B cell (primary cell): ENCODE results near the gene RHOBTB1. TPM values are rescaled to one million over a fixed set of nuclear protein-coding genes. Genes with fewer than 3 reads are reported as not detected.

Source experiments
- ATAC-seq: fragments of 200-7000 bp; cut with Tn5 transposase; one replicate; pipeline ENCODE4 v1.10.0; 2021; ENCODE audit warnings: low read depth, mild to moderate bottlenecking, moderate number of reproducible peaks, moderate library complexity
- CTCF ChIA-PET: fragments of 350-600 bp; sonication (Branson Sonifier 250); formaldehyde crosslinking; loops from one replicate; lab custom pipeline; 2021; ENCODE audit warnings: antibody characterized with exemption, inconsistent platforms; lab: Charles Lee
- POLR2A ChIA-PET: fragments of 350-600 bp; sonication (Branson Sonifier 250); formaldehyde crosslinking; loops from one replicate; lab custom pipeline; 2021; ENCODE audit warnings: antibody characterized with exemption; lab: Charles Lee
- DNase-seq: peaks from one replicate; pipeline ENCODE4 v3.0.0; 2013
- H2AFZ ChIP-seq: 2 replicates; pipeline ENCODE4 v1.6.1; 2012; ENCODE audit warnings: mild to moderate bottlenecking, low read depth, low read length; ENCODE audit not compliant: insufficient read depth, poor library complexity, severe bottlenecking
- H3K27ac ChIP-seq, 2 donors: 1 replicate in 1 of 2; 2 replicates in 1 of 2; pipeline ENCODE4 v1.5.1; 2012 to 2013; ENCODE audit warnings: low read length in 2 of 2, mild to moderate bottlenecking in 2 of 2, moderate library complexity in 1 of 2
- H3K27me3 ChIP-seq, 4 experiments: fragments of 200-600 bp in 1 of 4; sonication (generic) in 1 of 4; replicated peaks in 1 of 4; 1 replicate in 2 of 4; 2 replicates in 2 of 4; pipeline versions ENCODE4 v1.6.1 to v1.7.0; 2013 to 2016; ENCODE audit warnings: low read length in 3 of 4, mild to moderate bottlenecking in 2 of 4, mixed read lengths in 1 of 4, moderate library complexity in 1 of 4; ENCODE audit not compliant: insufficient read depth in 4 of 4, control insufficient read depth in 3 of 4; ENCODE audit errors: control extremely low read depth in 1 of 4
- H3K36me3 ChIP-seq, 2 experiments: replicated peaks in 1 of 2; 1 replicate in 1 of 2; 2 replicates in 1 of 2; pipeline versions ENCODE4 v1.6.1 to v1.7.1; 2013; ENCODE audit warnings: low read length in 1 of 2; ENCODE audit not compliant: insufficient read depth in 2 of 2, control insufficient read depth in 1 of 2; ENCODE audit errors: control extremely low read depth in 1 of 2, extremely low read depth in 1 of 2
- H3K4me1 ChIP-seq, 2 donors: fragments of 200-600 bp in 1 of 2; sonication (generic) in 1 of 2; 1 replicate in 1 of 2; 2 replicates in 1 of 2; pipeline versions ENCODE4 v1.5.1 to v1.6.1; 2013 to 2017; ENCODE audit warnings: low read length in 2 of 2; ENCODE audit not compliant: control insufficient read depth in 2 of 2, insufficient read depth in 2 of 2
- H3K4me2 ChIP-seq: replicated peaks from 2 replicates; pipeline ENCODE3; 2012; ENCODE audit warnings: mild to moderate bottlenecking, low read depth, low read length; ENCODE audit not compliant: poor library complexity, severe bottlenecking
- H3K4me3 ChIP-seq, 5 experiments: fragments of 200-600 bp in 1 of 5; sonication (generic) in 1 of 5; 1 replicate in 3 of 5; 2 replicates in 2 of 5; pipeline versions ENCODE4 v1.5.1 to v1.7.0; 2011 to 2016; ENCODE audit warnings: low read length in 4 of 5, mild to moderate bottlenecking in 4 of 5, low read depth in 2 of 5, control low read depth in 1 of 5, moderate library complexity in 1 of 5; ENCODE audit not compliant: insufficient read depth in 1 of 5; ENCODE audit errors: control extremely low read depth in 1 of 5, extremely low read depth in 1 of 5
- H3K79me2 ChIP-seq: fragments of 200-600 bp; sonication (generic); one replicate; pipeline ENCODE4 v1.6.0; 2016; ENCODE audit warnings: low read length; ENCODE audit not compliant: control insufficient read depth, insufficient read depth
- H3K9ac ChIP-seq: fragments of 200-600 bp; sonication (generic); 2 replicates; pipeline ENCODE4 v1.6.1; 2017; ENCODE audit warnings: mild to moderate bottlenecking, low read length, moderate library complexity
- H3K9me3 ChIP-seq, 3 donors: one replicate each; pipeline versions ENCODE4 v1.6.1 to v1.7.1; 2013; ENCODE audit warnings: low read length in 2 of 3; ENCODE audit not compliant: control insufficient read depth in 2 of 3, insufficient read depth in 1 of 3; ENCODE audit errors: control extremely low read depth in 1 of 3
- H4K20me1 ChIP-seq: 2 replicates; pipeline ENCODE4 v1.6.0; 2012; ENCODE audit warnings: mild to moderate bottlenecking, low read length; ENCODE audit not compliant: insufficient read depth, control insufficient read depth, poor library complexity, severe bottlenecking
- H3K27ac Mint-ChIP-seq: one replicate; pipeline ENCODE4 v1.8.0; 2021; ENCODE audit warnings: mixed read lengths
- H3K27me3 Mint-ChIP-seq: one replicate; pipeline ENCODE4 v1.8.0; 2021; ENCODE audit warnings: mixed read lengths
- H3K4me1 Mint-ChIP-seq: one replicate; pipeline ENCODE4 v1.8.0; 2021; ENCODE audit warnings: mixed read lengths
- H3K4me3 Mint-ChIP-seq: one replicate; pipeline ENCODE4 v1.8.0; 2021; ENCODE audit warnings: mixed read lengths
- H3K9me3 Mint-ChIP-seq: one replicate; pipeline ENCODE4 v1.8.0; 2022; ENCODE audit warnings: mixed read lengths; ENCODE audit not compliant: insufficient read depth
- EZH2 ChIP-seq: IDR thresholded peaks from 2 replicates; pipeline ENCODE4 v1.6.1; 2012; ENCODE audit warnings: borderline replicate concordance, low read depth, mild to moderate bottlenecking, moderate library complexity, low read length; ENCODE audit not compliant: insufficient read depth, poor library complexity, severe bottlenecking
- WGBS: methylation state at CpG from one replicate; pipeline ENCODE4 v1.1.5; 2013; ENCODE audit warnings: missing lambda C conversion rate; ENCODE audit not compliant: insufficient coverage; 5-methylcytosine and 5-hydroxymethylcytosine counted together
- intact Hi-C: fragments of 100-400 bp; cut with micrococcal nuclease; formaldehyde crosslinking; loops from one replicate; pipeline ENCODE4 v1.10.0; 2022
- polyA plus RNA-seq: library from polyadenylated mRNA; depleted of rRNA; stranded (reverse); fragments of >200 nt; gene quantifications from 2 replicates; pipeline ENCODE4 v1.2.3, GENCODE V29; 2012
- total RNA-seq, 2 donors: library from RNA; stranded (reverse); fragments of 120-200 nt in 1 of 2; gene quantifications; 1 replicate in 1 of 2; 2 replicates in 1 of 2; pipeline versions ENCODE4 v1.2.3 to v1.2.4, GENCODE V29; 2013 to 2022
- TF ChIP-seq, protein P1 (sequence below): fragments of 200-600 bp; IDR thresholded peaks from one replicate; pipeline ENCODE4 v1.8.0; 2022; ENCODE audit warnings: antibody characterized with exemption, mild to moderate bottlenecking

The RHOBTB1 gene
- total and polyA plus RNA-seq, 2 donors (not counting 1 experiment from before 2014, with no cell fraction given): 0.07 to 0.60 TPM

DNA sequence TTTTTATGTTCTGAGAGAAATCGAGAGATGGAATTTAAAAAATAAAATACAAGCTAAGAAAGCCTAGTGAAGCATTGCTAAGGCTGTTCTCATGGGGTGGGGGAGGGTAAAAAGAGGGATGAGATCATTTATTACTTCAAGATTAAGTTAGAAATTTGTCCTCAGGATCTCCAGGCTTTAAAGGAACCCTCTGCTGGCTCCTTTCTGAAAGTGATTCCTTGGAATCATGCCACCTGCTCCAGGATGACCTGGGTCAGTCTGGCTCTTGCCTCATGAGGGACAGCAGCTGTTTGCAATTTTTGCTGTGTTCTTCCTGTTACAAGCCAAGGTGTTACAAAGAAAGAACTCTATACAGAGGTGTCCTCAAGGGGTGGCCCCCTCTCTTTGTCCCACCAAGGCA, 95.9 kb downstream of the RHOBTB1 start:
- no peak overlapping the region for H3K9ac ChIP-seq
- H4K20me1 ChIP-seq: no peaks in the 10 kb centered on the region
- no peaks in the 10 kb centered on the region for H3K79me2 ChIP-seq
- H3K4me1 ChIP-seq: no peaks in the 10 kb centered on the region
- H3K36me3 ChIP-seq: no peaks in the 10 kb centered on the region
- H3K27ac Mint-ChIP-seq: no peak overlapping the region
- H3K4me3 Mint-ChIP-seq: no peak overlapping the region
- POLR2A ChIA-PET: no interaction called here
- no peaks in the 10 kb centered on the region for H3K27me3 ChIP-seq
- H3K4me2 ChIP-seq: no peak overlapping the region
- intact Hi-C loops: no loop called here
- H3K4me1 Mint-ChIP-seq: peaks cover 2% of the 10 kb centered on the region
- no peak overlapping the region for H3K27ac ChIP-seq
- no peak overlapping the region for H3K4me3 ChIP-seq
- no peak for DNase-seq
- H3K9me3 Mint-ChIP-seq: no peaks in the 10 kb centered on the region
- peaks cover 3% of the 10 kb centered on the region for H3K27me3 Mint-ChIP-seq
- no peaks in the 10 kb centered on the region for H3K9me3 ChIP-seq
- CTCF ChIA-PET: no interaction called here
- TF ChIP-seq, protein P1, sequence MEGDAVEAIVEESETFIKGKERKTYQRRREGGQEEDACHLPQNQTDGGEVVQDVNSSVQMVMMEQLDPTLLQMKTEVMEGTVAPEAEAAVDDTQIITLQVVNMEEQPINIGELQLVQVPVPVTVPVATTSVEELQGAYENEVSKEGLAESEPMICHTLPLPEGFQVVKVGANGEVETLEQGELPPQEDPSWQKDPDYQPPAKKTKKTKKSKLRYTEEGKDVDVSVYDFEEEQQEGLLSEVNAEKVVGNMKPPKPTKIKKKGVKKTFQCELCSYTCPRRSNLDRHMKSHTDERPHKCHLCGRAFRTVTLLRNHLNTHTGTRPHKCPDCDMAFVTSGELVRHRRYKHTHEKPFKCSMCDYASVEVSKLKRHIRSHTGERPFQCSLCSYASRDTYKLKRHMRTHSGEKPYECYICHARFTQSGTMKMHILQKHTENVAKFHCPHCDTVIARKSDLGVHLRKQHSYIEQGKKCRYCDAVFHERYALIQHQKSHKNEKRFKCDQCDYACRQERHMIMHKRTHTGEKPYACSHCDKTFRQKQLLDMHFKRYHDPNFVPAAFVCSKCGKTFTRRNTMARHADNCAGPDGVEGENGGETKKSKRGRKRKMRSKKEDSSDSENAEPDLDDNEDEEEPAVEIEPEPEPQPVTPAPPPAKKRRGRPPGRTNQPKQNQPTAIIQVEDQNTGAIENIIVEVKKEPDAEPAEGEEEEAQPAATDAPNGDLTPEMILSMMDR: no peak
- TF ChIP-seq EZH2: no peak
- no CpG with 5 or more reads among the region's 1 CpG for WGBS
- no peak overlapping the region for H2AFZ ChIP-seq
- ATAC-seq: no peak

- no peak overlapping the region for H3K9ac ChIP-seq
- no peaks in the 10 kb centered on the region for H3K36me3 ChIP-seq
- no CpG with 5 or more reads among the region's 1 CpG for whole genome bisulfite sequencing
- no peak overlapping the region for H2AFZ ChIP-seq
- H3K9me3 Mint-ChIP-seq: no peaks in the 10 kb centered on the region
- no peaks in the 10 kb centered on the region for H4K20me1 ChIP-seq
- no peak overlapping the region for H3K27ac Mint-ChIP-seq
- H3K4me1 Mint-ChIP-seq: no peaks in the 10 kb centered on the region
- ATAC-seq (no peak), DNase-seq (no peak)
- H3K27ac ChIP-seq: no peak overlapping the region
- H3K4me1 ChIP-seq: no peaks in the 10 kb centered on the region
- no peaks in the 10 kb centered on the region for H3K27me3 ChIP-seq
- H3K9me3 ChIP-seq: no peaks in the 10 kb centered on the region
- no peak overlapping the region for H3K4me2 ChIP-seq
- peaks cover 3% of the 10 kb centered on the region for H3K27me3 Mint-ChIP-seq
- no peak overlapping the region for H3K4me3 Mint-ChIP-seq
- ChIA-PET CTCF (no interaction called here), POLR2A (no interaction called here)
- intact Hi-C loops: no loop called here
- TF ChIP-seq, protein P1: no peak
- TF ChIP-seq EZH2: no peak
- H3K4me3 ChIP-seq: no peak overlapping the region
- no peaks in the 10 kb centered on the region for H3K79me2 ChIP-seq
Observed at GRCh38 chr10:60846173-60846572, 97.8 kb downstream of the RHOBTB1 start.
